GM23338 (cell line): ENCODE measurements around the gene GALNT6. TPM values are rescaled to one million over a fixed set of nuclear protein-coding genes. Genes with fewer than 3 reads are reported as not detected.

Source experiments
- ATAC-seq: fragments of 200-7000 bp; cut with Tn5 transposase; 3 replicates; pipeline ENCODE4 v1.9.1; 2020
- DNase-seq: peaks from one replicate; pipeline ENCODE4 v3.0.0-alpha.2; 2015; ENCODE audit warnings: low spot score
- H2AFZ ChIP-seq: fragments of 200-600 bp; sonication (generic); 2 replicates; pipeline ENCODE4 v1.8.0; 2016; ENCODE audit warnings: antibody characterized with exemption, mild to moderate bottlenecking, moderate library complexity
- H3F3A ChIP-seq: fragments of 200-600 bp; sonication (generic); replicated peaks from 2 replicates; pipeline ENCODE4 v1.8.0; 2017; ENCODE audit warnings: antibody characterized with exemption, mixed run types, low read depth
- H3K27ac ChIP-seq: fragments of 200-600 bp; sonication (generic); 2 replicates; pipeline ENCODE4 v1.6.1; 2016; ENCODE audit warnings: low read depth
- H3K27me3 ChIP-seq: fragments of 200-600 bp; sonication (generic); 2 replicates; pipeline ENCODE4 v1.8.0; 2016; ENCODE audit warnings: mild to moderate bottlenecking, mixed run types, moderate library complexity; ENCODE audit not compliant: insufficient read depth
- H3K36me3 ChIP-seq: fragments of 200-600 bp; sonication (generic); 2 replicates; pipeline ENCODE4 v1.8.0; 2016; ENCODE audit warnings: mild to moderate bottlenecking; ENCODE audit not compliant: insufficient read depth
- H3K4me1 ChIP-seq: fragments of 200-600 bp; sonication (generic); 2 replicates; pipeline ENCODE4 v1.8.0; 2016; ENCODE audit warnings: mild to moderate bottlenecking, moderate library complexity; ENCODE audit not compliant: insufficient read depth
- H3K4me2 ChIP-seq: fragments of 200-600 bp; sonication (generic); 2 replicates; pipeline ENCODE4 v1.7.1; 2017; ENCODE audit warnings: mixed run types
- H3K4me3 ChIP-seq: fragments of 200-600 bp; sonication (generic); 2 replicates; pipeline ENCODE4 v1.6.1; 2016; ENCODE audit warnings: mixed run types
- H3K79me2 ChIP-seq: fragments of 200-600 bp; sonication (generic); replicated peaks from 2 replicates; pipeline ENCODE4 v1.8.0; 2017; ENCODE audit warnings: mild to moderate bottlenecking; ENCODE audit not compliant: insufficient read depth
- H3K9me2 ChIP-seq: fragments of 200-600 bp; sonication (generic); 2 replicates; pipeline ENCODE4 v1.8.0; 2017; ENCODE audit not compliant: insufficient read depth
- H4K20me1 ChIP-seq: fragments of 200-600 bp; sonication (generic); replicated peaks from 2 replicates; pipeline ENCODE4 v1.8.0; 2017; ENCODE audit warnings: mild to moderate bottlenecking; ENCODE audit not compliant: insufficient read depth
- H3K27ac Mint-ChIP-seq: 2 replicates; pipeline ENCODE4 v1.8.0; 2020; ENCODE audit warnings: inconsistent platforms, mild to moderate bottlenecking, moderate library complexity, mixed read lengths
- H3K27me3 Mint-ChIP-seq: 3 replicates; pipeline ENCODE4 v1.8.0; 2022; ENCODE audit warnings: low read depth, mild to moderate bottlenecking, moderate library complexity, mixed read lengths, inconsistent platforms; ENCODE audit not compliant: insufficient read depth, poor library complexity
- H3K36me3 Mint-ChIP-seq: 3 replicates; pipeline ENCODE4 v1.8.0; 2021; ENCODE audit warnings: low read depth, mild to moderate bottlenecking, inconsistent platforms, moderate library complexity, mixed read lengths
- H3K4me1 Mint-ChIP-seq: 3 replicates; pipeline ENCODE4 v1.8.0; 2020; ENCODE audit warnings: mild to moderate bottlenecking, inconsistent platforms, mixed read lengths
- H3K4me3 Mint-ChIP-seq: 3 replicates; pipeline ENCODE4 v1.8.0; 2021; ENCODE audit warnings: moderate library complexity, mild to moderate bottlenecking, inconsistent platforms, mixed read lengths
- H3K9me3 Mint-ChIP-seq: 3 replicates; pipeline ENCODE4 v1.8.0; 2020; ENCODE audit warnings: moderate library complexity, mild to moderate bottlenecking, inconsistent platforms, mixed read lengths
- CREB1 ChIP-seq: fragments of 250-450 bp; sonication (Bioruptor Pico); IDR thresholded peaks from 2 replicates; pipeline ENCODE4 v1.5.0; 2020; ENCODE audit warnings: low read depth, mild to moderate bottlenecking, moderate library complexity
- EZH2 ChIP-seq: fragments of 200-600 bp; sonication (generic); IDR thresholded peaks from one replicate; pipeline ENCODE4 v1.8.0; 2017; ENCODE audit warnings: antibody characterized with exemption, mild to moderate bottlenecking, low read depth; ENCODE audit not compliant: unreplicated experiment
- EZH2phosphoT487 ChIP-seq: fragments of 200-600 bp; sonication (generic); IDR thresholded peaks from one replicate; pipeline ENCODE4 v1.8.1; 2018; ENCODE audit warnings: antibody characterized with exemption; ENCODE audit not compliant: unreplicated experiment
- JUNB ChIP-seq: IDR thresholded peaks from one replicate; pipeline ENCODE4 v1.6.1; 2016; ENCODE audit warnings: antibody characterized with exemption; ENCODE audit not compliant: unreplicated experiment
- NANOG ChIP-seq: IDR thresholded peaks from 2 replicates; pipeline ENCODE4 v1.6.1; 2016; ENCODE audit warnings: antibody characterized with exemption, borderline replicate concordance
- POLR2AphosphoS5 ChIP-seq: IDR thresholded peaks from 2 replicates; pipeline ENCODE4 v1.6.1; 2016; ENCODE audit warnings: antibody characterized with exemption, low read depth
- STAT1 ChIP-seq: IDR thresholded peaks from one replicate; pipeline ENCODE4 v1.6.1; 2016; ENCODE audit warnings: antibody characterized with exemption; ENCODE audit not compliant: unreplicated experiment
- ZNF114 ChIP-seq: fragments of 250-450 bp; sonication (Bioruptor Pico); IDR thresholded peaks from 2 replicates; pipeline ENCODE4 v1.5.0; 2020; ENCODE audit warnings: mild to moderate bottlenecking, moderate library complexity
- ZNF331 ChIP-seq: fragments of 250-450 bp; sonication (Bioruptor Pico); IDR thresholded peaks from 2 replicates; pipeline ENCODE4 v1.5.0; 2020; ENCODE audit warnings: low read depth, mild to moderate bottlenecking, moderate library complexity
- polyA plus RNA-seq: library from polyadenylated mRNA; unstranded; fragments of >200 nt; fragmentation: Nextera tagmentation; extraction: Ambion mirVana; gene quantifications from 2 replicates; pipeline ENCODE4 v1.2.1, GENCODE V29; 2016
- total RNA-seq: library from RNA; depleted of rRNA; stranded (reverse); fragments of >200 nt; shearing (Covaris generic); gene quantifications from 2 replicates; pipeline ENCODE4 v1.2.3, GENCODE V29; 2014
- TF ChIP-seq, protein P1 (sequence below): fragments of 250-450 bp; sonication (Bioruptor Pico); IDR thresholded peaks from 2 replicates; pipeline ENCODE4 v1.5.0; 2020; ENCODE audit warnings: mild to moderate bottlenecking, moderate library complexity
- TF ChIP-seq, protein P2 (sequence below): IDR thresholded peaks from 2 replicates; pipeline ENCODE4 v1.6.1; 2016; ENCODE audit warnings: antibody characterized with exemption
- TF ChIP-seq, protein P3 (sequence below): IDR thresholded peaks from one replicate; pipeline ENCODE4 v1.6.1; 2018; ENCODE audit warnings: antibody characterized with exemption; ENCODE audit not compliant: unreplicated experiment
- TF ChIP-seq, protein P4 (sequence below), 2 experiments: fragments of 200-600 bp in 1 of 2; sonication (generic) in 1 of 2; conservative IDR thresholded peaks; 2 replicates each; pipeline versions ENCODE4 v1.5.1 to v1.6.1; 2016 to 2017; ENCODE audit warnings: antibody characterized with exemption in 2 of 2, low read depth in 2 of 2, mild to moderate bottlenecking in 2 of 2, moderate library complexity in 1 of 2

The GALNT6 gene
- total and polyA plus RNA-seq, 2 experiments from 2014 or later, result 8.1 to 18.6 TPM

DNA sequence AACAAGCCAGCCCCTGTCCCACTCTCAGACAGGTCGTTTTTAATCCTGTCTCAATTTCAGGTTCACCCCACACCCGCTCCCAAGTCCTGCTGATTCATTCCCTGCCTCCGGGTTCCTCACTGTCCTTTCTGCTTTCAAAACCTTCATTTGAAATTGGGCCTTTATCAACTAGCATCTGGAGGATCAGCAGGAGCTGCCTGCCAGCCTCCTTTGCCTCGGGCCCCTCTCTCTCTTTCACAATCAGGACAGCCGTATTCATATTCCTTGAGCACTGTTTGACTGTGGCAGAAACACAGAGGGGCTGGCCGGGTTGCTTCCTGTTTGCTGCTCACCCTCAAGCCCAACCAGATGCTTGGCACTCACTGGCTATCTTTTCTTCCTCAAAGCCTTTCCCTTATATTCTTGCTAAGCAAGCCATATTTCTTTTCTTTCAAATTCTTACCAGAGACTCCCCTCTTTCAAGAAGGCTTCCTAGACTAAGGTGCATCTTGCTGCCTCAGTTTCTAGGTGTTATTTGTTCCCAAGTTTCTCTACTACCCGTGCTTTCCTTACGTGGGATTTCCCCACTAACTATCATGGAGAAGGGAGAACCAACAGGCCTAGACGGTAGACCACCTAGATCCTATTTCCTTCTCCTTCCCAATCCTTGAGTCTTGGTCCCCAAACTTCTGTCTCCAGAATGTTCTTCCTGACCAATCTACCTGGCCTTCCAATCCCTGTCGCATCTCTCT is 3.0 kb downstream of the GALNT6 start:
- H3K36me3 ChIP-seq, result no peaks in the 10 kb centered on the region
- peak overlapping the region; percentile 72; the same call in 1 of the 2 replicates for H3K27ac ChIP-seq
- TF ChIP-seq, protein P1, sequence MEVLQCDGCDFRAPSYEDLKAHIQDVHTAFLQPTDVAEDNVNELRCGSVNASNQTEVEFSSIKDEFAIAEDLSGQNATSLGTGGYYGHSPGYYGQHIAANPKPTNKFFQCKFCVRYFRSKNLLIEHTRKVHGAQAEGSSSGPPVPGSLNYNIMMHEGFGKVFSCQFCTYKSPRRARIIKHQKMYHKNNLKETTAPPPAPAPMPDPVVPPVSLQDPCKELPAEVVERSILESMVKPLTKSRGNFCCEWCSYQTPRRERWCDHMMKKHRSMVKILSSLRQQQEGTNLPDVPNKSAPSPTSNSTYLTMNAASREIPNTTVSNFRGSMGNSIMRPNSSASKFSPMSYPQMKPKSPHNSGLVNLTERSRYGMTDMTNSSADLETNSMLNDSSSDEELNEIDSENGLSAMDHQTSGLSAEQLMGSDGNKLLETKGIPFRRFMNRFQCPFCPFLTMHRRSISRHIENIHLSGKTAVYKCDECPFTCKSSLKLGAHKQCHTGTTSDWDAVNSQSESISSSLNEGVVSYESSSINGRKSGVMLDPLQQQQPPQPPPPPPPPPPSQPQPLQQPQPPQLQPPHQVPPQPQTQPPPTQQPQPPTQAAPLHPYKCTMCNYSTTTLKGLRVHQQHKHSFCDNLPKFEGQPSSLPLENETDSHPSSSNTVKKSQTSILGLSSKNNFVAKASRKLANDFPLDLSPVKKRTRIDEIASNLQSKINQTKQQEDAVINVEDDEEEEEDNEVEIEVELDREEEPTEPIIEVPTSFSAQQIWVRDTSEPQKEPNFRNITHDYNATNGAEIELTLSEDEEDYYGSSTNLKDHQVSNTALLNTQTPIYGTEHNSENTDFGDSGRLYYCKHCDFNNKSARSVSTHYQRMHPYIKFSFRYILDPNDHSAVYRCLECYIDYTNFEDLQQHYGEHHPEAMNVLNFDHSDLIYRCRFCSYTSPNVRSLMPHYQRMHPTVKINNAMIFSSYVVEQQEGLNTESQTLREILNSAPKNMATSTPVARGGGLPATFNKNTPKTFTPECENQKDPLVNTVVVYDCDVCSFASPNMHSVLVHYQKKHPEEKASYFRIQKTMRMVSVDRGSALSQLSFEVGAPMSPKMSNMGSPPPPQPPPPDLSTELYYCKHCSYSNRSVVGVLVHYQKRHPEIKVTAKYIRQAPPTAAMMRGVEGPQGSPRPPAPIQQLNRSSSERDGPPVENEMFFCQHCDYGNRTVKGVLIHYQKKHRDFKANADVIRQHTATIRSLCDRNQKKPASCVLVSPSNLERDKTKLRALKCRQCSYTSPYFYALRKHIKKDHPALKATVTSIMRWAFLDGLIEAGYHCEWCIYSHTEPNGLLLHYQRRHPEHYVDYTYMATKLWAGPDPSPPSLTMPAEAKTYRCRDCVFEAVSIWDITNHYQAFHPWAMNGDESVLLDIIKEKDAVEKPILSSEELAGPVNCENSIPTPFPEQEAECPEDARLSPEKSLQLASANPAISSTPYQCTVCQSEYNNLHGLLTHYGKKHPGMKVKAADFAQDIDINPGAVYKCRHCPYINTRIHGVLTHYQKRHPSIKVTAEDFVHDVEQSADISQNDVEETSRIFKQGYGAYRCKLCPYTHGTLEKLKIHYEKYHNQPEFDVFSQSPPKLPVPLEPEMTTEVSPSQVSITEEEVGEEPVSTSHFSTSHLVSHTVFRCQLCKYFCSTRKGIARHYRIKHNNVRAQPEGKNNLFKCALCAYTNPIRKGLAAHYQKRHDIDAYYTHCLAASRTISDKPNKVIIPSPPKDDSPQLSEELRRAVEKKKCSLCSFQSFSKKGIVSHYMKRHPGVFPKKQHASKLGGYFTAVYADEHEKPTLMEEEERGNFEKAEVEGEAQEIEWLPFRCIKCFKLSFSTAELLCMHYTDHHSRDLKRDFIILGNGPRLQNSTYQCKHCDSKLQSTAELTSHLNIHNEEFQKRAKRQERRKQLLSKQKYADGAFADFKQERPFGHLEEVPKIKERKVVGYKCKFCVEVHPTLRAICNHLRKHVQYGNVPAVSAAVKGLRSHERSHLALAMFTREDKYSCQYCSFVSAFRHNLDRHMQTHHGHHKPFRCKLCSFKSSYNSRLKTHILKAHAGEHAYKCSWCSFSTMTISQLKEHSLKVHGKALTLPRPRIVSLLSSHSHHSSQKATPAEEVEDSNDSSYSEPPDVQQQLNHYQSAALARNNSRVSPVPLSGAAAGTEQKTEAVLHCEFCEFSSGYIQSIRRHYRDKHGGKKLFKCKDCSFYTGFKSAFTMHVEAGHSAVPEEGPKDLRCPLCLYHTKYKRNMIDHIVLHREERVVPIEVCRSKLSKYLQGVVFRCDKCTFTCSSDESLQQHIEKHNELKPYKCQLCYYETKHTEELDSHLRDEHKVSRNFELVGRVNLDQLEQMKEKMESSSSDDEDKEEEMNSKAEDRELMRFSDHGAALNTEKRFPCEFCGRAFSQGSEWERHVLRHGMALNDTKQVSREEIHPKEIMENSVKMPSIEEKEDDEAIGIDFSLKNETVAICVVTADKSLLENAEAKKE (CRISPR knock-in tag), result no peak
- TF ChIP-seq CREB1 (no peak), STAT1 (no peak), EZH2phosphoT487 (no peak), POLR2AphosphoS5 (no peak), ZNF331 (CRISPR knock-in tag) (no peak), ZNF114 (CRISPR knock-in tag) (no peak), JUNB (no peak), NANOG (no peak), EZH2 (no peak)
- TF ChIP-seq, protein P2, sequence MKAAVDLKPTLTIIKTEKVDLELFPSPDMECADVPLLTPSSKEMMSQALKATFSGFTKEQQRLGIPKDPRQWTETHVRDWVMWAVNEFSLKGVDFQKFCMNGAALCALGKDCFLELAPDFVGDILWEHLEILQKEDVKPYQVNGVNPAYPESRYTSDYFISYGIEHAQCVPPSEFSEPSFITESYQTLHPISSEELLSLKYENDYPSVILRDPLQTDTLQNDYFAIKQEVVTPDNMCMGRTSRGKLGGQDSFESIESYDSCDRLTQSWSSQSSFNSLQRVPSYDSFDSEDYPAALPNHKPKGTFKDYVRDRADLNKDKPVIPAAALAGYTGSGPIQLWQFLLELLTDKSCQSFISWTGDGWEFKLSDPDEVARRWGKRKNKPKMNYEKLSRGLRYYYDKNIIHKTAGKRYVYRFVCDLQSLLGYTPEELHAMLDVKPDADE, result no peak
- TF ChIP-seq, protein P3, sequence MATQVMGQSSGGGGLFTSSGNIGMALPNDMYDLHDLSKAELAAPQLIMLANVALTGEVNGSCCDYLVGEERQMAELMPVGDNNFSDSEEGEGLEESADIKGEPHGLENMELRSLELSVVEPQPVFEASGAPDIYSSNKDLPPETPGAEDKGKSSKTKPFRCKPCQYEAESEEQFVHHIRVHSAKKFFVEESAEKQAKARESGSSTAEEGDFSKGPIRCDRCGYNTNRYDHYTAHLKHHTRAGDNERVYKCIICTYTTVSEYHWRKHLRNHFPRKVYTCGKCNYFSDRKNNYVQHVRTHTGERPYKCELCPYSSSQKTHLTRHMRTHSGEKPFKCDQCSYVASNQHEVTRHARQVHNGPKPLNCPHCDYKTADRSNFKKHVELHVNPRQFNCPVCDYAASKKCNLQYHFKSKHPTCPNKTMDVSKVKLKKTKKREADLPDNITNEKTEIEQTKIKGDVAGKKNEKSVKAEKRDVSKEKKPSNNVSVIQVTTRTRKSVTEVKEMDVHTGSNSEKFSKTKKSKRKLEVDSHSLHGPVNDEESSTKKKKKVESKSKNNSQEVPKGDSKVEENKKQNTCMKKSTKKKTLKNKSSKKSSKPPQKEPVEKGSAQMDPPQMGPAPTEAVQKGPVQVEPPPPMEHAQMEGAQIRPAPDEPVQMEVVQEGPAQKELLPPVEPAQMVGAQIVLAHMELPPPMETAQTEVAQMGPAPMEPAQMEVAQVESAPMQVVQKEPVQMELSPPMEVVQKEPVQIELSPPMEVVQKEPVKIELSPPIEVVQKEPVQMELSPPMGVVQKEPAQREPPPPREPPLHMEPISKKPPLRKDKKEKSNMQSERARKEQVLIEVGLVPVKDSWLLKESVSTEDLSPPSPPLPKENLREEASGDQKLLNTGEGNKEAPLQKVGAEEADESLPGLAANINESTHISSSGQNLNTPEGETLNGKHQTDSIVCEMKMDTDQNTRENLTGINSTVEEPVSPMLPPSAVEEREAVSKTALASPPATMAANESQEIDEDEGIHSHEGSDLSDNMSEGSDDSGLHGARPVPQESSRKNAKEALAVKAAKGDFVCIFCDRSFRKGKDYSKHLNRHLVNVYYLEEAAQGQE, result no peak
- TF ChIP-seq, protein P4, sequence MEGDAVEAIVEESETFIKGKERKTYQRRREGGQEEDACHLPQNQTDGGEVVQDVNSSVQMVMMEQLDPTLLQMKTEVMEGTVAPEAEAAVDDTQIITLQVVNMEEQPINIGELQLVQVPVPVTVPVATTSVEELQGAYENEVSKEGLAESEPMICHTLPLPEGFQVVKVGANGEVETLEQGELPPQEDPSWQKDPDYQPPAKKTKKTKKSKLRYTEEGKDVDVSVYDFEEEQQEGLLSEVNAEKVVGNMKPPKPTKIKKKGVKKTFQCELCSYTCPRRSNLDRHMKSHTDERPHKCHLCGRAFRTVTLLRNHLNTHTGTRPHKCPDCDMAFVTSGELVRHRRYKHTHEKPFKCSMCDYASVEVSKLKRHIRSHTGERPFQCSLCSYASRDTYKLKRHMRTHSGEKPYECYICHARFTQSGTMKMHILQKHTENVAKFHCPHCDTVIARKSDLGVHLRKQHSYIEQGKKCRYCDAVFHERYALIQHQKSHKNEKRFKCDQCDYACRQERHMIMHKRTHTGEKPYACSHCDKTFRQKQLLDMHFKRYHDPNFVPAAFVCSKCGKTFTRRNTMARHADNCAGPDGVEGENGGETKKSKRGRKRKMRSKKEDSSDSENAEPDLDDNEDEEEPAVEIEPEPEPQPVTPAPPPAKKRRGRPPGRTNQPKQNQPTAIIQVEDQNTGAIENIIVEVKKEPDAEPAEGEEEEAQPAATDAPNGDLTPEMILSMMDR (conservative IDR thresholded peaks at IDR 0.05; ENCODE audit: low read depth in 2 of 2), result no peak
- DNase-seq, result peak; percentile 26
- peak overlapping the region; percentile 64 for H3K4me2 ChIP-seq
- peak overlapping the region; percentile 32; the same call in 1 of the 2 replicates for H3K4me3 ChIP-seq
- H3F3A ChIP-seq, result peaks cover 21% of the 10 kb centered on the region
- ATAC-seq, result no peak
- Mint-ChIP-seq H3K4me1 (peaks cover 50% of the 10 kb centered on the region), H3K27me3 (peaks cover 32% of the 10 kb centered on the region), H3K36me3 (peaks cover 2% of the 10 kb centered on the region; the same call in 2 of the 3 replicates), H3K4me3 (peak overlapping the region; percentile 8; the same call in 1 of the 3 replicates), H3K9me3 (no peaks in the 10 kb centered on the region), H3K27ac (peak overlapping the region; percentile 89)
- H3K9me2 ChIP-seq, result no peaks in the 10 kb centered on the region; the same call in 1 of the 2 replicates
- H2AFZ ChIP-seq, result no peak overlapping the region
- H3K27me3 ChIP-seq, result no peaks in the 10 kb centered on the region
- H3K4me1 ChIP-seq, result peaks cover 42% of the 10 kb centered on the region
- H4K20me1 ChIP-seq, result no peaks in the 10 kb centered on the region
- peaks cover 3% of the 10 kb centered on the region for H3K79me2 ChIP-seq
